ENCODE measurements around the gene FBXO41.
"Not testable (repeated sequence)": the region's sequence is repeated elsewhere in the genome, so short reads cannot be mapped to it uniquely, and the experiment has no call there.

FBXO41 gene

DNA sequence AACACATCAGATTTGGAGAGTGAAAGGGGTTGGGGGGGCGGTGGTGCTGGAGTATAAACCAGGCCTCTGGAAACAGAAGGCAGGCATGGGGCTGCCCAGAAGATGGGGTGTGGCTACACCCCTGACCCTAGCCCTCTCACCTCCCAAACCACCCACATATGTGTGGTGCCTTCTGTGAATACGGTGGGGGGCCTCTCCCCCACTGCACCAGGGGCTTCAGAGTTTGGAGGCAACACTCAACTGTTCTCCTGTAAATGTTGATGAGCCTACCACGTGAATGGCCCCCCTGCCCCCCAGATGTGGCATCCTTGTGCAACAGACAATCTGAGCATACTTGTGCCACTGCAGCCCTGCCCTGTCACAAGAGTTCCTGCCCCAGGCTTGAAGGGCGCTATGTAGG, 19.5 kb downstream of the FBXO41 start:
- no peak overlapping the region for H3K27ac ChIP-seq
- TF ChIP-seq, protein P1, sequence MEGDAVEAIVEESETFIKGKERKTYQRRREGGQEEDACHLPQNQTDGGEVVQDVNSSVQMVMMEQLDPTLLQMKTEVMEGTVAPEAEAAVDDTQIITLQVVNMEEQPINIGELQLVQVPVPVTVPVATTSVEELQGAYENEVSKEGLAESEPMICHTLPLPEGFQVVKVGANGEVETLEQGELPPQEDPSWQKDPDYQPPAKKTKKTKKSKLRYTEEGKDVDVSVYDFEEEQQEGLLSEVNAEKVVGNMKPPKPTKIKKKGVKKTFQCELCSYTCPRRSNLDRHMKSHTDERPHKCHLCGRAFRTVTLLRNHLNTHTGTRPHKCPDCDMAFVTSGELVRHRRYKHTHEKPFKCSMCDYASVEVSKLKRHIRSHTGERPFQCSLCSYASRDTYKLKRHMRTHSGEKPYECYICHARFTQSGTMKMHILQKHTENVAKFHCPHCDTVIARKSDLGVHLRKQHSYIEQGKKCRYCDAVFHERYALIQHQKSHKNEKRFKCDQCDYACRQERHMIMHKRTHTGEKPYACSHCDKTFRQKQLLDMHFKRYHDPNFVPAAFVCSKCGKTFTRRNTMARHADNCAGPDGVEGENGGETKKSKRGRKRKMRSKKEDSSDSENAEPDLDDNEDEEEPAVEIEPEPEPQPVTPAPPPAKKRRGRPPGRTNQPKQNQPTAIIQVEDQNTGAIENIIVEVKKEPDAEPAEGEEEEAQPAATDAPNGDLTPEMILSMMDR (conservative IDR thresholded peaks at IDR 0.05): no peak

DNA sequence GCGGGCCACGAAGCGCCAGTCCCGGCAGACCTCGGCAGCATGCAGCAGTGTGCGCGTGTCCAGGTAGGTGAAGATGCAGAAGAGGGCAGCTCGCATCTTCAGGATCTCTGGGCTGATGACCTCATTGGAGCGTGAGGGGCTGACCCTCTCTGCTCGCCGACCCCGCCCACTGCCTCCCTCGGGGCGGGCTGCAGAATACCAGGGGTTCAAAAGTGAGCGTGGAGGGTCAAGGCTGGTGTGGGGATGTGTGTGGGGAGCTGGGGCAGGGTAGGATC, 20.0 kb downstream of the FBXO41 start:
- TF ChIP-seq, protein P1 (conservative IDR thresholded peaks at IDR 0.05): no peak
- H3K27ac ChIP-seq: no peak overlapping the region

DNA sequence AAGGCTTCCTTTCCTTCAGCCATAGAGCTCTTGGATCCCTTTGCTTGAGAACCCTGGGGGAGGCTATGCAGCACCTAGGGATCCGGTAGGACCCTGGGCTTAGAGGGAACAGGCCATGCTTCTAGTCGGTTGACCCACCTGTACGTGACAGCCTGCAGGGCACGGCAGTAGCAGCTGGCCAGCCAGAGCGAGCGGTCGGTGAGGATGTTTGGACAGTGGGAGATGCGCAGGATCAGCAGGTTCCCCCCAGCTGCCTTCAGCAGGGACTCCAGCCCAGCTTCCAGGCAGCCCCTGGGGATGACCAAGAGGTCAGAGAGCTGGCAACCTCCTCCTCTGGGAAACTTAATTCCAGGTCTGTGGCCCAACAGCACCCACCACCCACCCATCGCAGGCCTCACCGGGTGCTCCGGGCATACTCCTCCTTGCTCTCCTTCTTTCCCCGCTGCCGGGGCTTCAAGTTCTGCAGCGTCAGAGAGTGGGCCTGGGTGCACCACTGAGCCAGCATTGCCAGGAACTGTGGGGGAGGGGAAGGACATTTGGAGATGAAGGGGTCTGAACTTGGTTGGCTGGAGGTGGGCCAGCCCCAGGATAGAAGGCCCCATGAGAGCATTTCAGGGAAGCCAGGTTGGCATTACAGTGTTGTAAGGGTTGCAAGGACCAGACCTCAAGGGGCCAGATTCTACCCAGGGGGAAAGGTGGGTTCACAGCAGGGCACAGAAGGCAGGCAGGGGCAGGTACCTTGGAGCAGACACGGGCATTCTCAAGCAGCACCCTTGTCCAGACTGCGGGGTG, 20.5 kb downstream of the FBXO41 start:
- H3K27ac ChIP-seq: no peak overlapping the region
- TF ChIP-seq, protein P1 (conservative IDR thresholded peaks at IDR 0.05): no peak

DNA sequence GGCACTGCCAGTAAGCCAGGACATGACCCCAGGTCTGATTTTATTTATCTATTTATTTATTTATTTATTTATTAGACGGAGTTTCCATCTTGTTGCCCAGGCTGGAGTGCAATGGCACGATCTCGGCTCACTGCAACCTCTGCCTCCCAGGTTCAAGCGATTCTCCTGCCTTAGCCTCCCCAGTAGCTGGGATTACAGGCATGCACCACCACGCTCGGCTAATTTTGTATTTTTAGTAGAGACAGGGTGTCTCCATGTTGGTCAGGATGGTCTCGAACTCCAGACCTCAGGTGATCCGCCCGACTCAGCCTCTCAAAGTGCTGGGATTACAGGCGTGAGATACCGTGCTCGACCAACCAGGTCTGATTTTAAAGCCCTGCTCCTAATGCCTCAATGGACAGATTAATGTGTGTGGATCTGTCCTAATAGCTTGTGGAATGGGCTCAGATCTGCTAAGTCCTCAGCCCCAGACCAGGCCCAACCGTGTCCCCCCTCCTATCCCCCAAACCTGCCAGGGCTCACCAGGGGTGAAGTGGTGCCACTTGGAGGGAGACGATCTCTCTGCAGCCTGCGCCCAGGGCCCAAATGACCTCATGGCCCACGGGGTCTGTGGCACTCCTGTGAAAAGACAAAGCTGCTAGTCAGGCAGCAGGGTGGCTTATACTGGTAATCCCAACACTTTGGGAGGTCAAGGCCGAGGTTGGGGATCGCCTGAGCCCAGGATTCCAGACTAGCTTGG, 21.4 kb downstream of the FBXO41 start:
- H3K27ac ChIP-seq: not testable (repeated sequence)

DNA sequence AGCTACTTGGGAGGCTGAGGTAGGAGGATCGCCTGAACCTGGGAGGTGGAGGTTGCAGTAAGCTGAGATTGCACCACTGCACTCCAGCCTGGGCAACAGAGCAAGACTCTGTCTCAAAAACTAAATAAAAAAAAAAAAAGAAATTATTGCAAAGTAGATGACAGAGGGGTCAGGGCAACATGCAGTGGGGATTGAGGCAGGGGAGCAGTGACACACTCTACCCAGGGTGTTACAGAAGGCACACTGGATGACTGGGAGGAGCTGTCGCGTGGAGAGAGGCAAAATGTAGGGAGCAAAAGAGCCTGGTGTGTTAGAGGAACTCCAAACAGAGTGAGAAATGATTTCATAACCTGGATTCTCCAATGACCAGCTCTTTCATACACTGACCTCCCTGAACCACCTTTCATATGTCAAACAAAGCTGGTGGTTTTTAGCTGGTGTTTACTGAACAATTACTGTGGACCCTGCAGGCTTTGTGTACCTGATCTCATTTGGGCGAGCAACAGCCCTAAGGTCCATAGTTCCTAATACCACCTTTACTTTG, 22.1 kb downstream of the FBXO41 start:
- no peak overlapping the region for H3K27ac ChIP-seq
- TF ChIP-seq, protein P1 (conservative IDR thresholded peaks at IDR 0.05): no peak

DNA sequence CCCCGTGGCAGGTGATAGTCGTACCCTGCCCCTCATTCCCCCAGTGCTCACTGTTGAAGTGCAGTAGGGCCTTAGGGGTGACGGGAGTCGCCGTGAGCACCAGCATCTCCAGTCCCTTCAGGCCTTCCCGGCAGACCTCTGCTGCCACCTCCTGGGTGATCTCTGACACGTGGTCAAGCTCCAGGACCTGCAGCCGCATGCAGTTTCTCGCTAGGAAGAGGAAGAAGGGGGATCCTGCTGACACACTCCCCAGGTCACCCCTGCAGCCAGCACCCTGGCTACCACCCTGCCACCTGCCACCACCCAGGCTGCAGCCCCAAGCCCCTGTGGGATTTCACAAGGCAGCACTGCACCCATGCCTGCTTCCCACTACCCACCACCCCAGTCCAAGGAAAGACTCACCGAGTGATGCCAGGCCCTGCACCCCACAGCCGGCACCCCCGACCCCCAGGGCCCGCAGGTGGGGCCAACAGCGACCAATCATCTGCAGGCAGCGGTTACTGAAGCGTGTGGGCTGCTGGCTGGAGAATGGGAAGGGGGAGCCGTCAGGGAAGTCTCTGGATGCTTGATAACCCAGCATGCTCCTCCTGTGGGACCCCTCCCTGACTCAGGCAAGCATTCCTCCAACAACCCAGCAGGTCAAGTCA, 23.8 kb downstream of the FBXO41 start:
- TF ChIP-seq, protein P1 (conservative IDR thresholded peaks at IDR 0.05): peak; percentile 67
- H3K27ac ChIP-seq: no peak overlapping the region

DNA sequence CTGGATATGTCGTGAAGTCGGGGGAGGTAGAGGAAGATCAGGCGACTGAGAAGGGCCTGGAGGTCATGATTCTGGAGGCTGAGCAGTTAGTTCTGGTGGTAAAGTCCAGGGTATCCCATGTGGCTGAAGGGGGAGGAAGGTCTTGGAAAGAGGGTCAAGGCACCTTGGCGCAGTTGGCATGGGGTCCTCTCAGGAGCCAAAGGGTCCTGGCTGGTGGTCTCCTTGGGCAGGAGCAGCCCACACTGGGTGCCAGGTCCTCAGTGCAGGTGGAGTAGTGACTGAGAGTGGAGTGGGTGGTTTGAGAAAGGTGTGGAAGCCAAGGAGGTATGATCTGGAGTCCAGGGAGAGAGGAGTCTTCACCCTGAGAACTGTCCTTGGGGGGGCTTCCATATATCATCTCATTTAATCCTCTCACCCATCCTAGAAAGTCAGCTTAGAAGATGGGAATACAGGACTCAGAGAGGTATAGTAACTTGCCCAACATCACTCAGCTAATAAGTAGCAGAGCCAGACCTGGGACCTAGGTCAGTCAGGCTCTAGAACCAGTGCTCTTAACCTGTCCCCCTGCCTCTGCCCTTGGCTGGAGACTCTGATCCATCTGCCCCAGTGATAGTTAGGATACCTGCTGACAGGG, 24.5 kb downstream of the FBXO41 start:
- no peak overlapping the region for H3K27ac ChIP-seq
- TF ChIP-seq, protein P1 (conservative IDR thresholded peaks at IDR 0.05): no peak

Data from VCaP (cell line).